DND-41 (cell line): ENCODE results near the gene TRHDE.

Experiments
- ATAC-seq: fragments of 200-7000 bp; cut with Tn5 transposase; 3 replicates; pipeline ENCODE4 v1.9.1; 2021; ENCODE audit warnings: low read depth; ENCODE audit not compliant: insufficient read depth
- DNase-seq: peaks from one replicate; pipeline ENCODE4 v3.0.0-alpha.2; 2020
- H2AFZ ChIP-seq: 2 replicates; pipeline ENCODE4 v1.6.0; 2012; ENCODE audit warnings: low read depth, low read length
- H3K27ac ChIP-seq: 2 replicates; pipeline ENCODE4 v1.5.1; 2012; ENCODE audit warnings: low read length, inconsistent platforms
- H3K27me3 ChIP-seq: fragments of 200-600 bp; sonication (generic); 2 replicates; pipeline ENCODE4 v1.6.0; 2012; ENCODE audit warnings: low read length, mild to moderate bottlenecking, inconsistent platforms; ENCODE audit not compliant: insufficient read depth, poor library complexity
- H3K36me3 ChIP-seq: 2 replicates; pipeline ENCODE4 v1.5.1; 2012; ENCODE audit warnings: low read length, inconsistent platforms; ENCODE audit not compliant: insufficient read depth
- H3K4me1 ChIP-seq: 2 replicates; pipeline ENCODE4 v1.5.1; 2012; ENCODE audit warnings: mild to moderate bottlenecking, low read length; ENCODE audit not compliant: insufficient read depth
- H3K4me2 ChIP-seq: 2 replicates; pipeline ENCODE4 v1.6.0; 2012; ENCODE audit warnings: mild to moderate bottlenecking, moderate library complexity, low read length, inconsistent platforms; ENCODE audit not compliant: insufficient read depth
- H3K4me3 ChIP-seq, 2 experiments: fragments of 200-600 bp in 1 of 2; shearing (Covaris generic) in 1 of 2; 2 replicates each; pipeline ENCODE4 v1.5.1; 2012 to 2016; ENCODE audit warnings: inconsistent platforms in 2 of 2, low read length in 2 of 2, mild to moderate bottlenecking in 2 of 2, low read depth in 1 of 2, moderate library complexity in 1 of 2
- H3K79me2 ChIP-seq: 2 replicates; pipeline ENCODE4 v1.6.0; 2012; ENCODE audit warnings: low read length, inconsistent platforms; ENCODE audit not compliant: insufficient read depth
- H3K9ac ChIP-seq: 2 replicates; pipeline ENCODE4 v1.6.0; 2012; ENCODE audit warnings: low read depth, mild to moderate bottlenecking, inconsistent platforms, low read length, moderate library complexity
- H3K9me3 ChIP-seq: 2 replicates; pipeline ENCODE4 v1.5.1; 2012; ENCODE audit warnings: low read length, moderate library complexity, mild to moderate bottlenecking, inconsistent platforms; ENCODE audit not compliant: insufficient read depth, severe bottlenecking
- H4K20me1 ChIP-seq: 2 replicates; pipeline ENCODE4 v1.6.0; 2012; ENCODE audit warnings: low read length; ENCODE audit not compliant: insufficient read depth
- CTCF ChIP-seq: IDR thresholded peaks from 2 replicates; pipeline ENCODE4 v1.5.1; 2012; ENCODE audit warnings: borderline replicate concordance, low read length, moderate library complexity, mild to moderate bottlenecking; ENCODE audit not compliant: poor library complexity, severe bottlenecking; ENCODE audit errors: extremely low read depth
- EZH2 ChIP-seq: IDR thresholded peaks from 3 replicates; pipeline ENCODE4 v1.6.1; 2012; ENCODE audit warnings: borderline replicate concordance, low read depth, mild to moderate bottlenecking, moderate library complexity, low read length, inconsistent platforms; ENCODE audit not compliant: severe bottlenecking

TRHDE gene

DNA sequence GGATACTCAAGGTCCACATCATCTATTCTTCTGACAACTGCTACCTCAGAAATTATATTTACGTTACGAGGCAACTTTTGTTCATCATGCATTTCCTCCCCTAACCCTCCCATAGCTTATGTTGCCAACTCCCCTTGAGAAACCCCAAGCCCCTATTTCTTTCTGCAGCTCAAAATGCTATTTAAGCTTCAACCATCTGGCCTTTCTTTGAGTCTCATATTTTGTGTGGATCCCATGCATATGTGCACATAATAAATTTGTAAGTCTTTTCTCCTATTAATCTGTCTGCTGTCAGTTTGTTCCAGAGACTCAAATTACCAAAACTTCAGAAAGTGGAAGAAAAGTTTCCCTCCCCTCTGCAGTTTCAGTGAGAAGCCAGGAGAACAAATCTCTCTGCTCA lies 444.1 kb downstream of the TRHDE start:
- Histone ChIP-seq H3K4me2 (no peak overlapping the region), H3K4me3 (no peak overlapping the region), H3K9ac (no peak overlapping the region), H4K20me1 (no peaks in the 10 kb centered on the region), H3K27ac (no peak overlapping the region), H3K79me2 (no peaks in the 10 kb centered on the region), H2AFZ (no peak overlapping the region), H3K36me3 (no peaks in the 10 kb centered on the region), H3K27me3 (no peaks in the 10 kb centered on the region), H3K9me3 (no peaks in the 10 kb centered on the region), H3K4me1 (no peaks in the 10 kb centered on the region)
- TF ChIP-seq EZH2 (no peak), CTCF (no peak)
- DNase-seq (no peak), ATAC-seq (no peak)

GRCh38 chr12:72717036-72717435 lies 444.9 kb downstream of the TRHDE start:
- Histone ChIP-seq H3K27ac (no peak overlapping the region), H2AFZ (no peak overlapping the region), H3K79me2 (no peaks in the 10 kb centered on the region), H3K9me3 (no peaks in the 10 kb centered on the region), H3K27me3 (no peaks in the 10 kb centered on the region), H3K9ac (no peak overlapping the region), H3K36me3 (no peaks in the 10 kb centered on the region), H3K4me3 (no peak overlapping the region), H4K20me1 (no peaks in the 10 kb centered on the region), H3K4me1 (no peaks in the 10 kb centered on the region), H3K4me2 (no peak overlapping the region)
- ATAC-seq, result no peak
- TF ChIP-seq CTCF (no peak), EZH2 (no peak)
- no peak for DNase-seq
